Activated CD8-positive, alpha-beta memory T cell treated with anti-CD3 and anti-CD28 coated beads for 1 hour (primary cell): Measurements from ENCODE around the gene OTUD5.
A peak's percentile ranks its signal among the peaks of the same experiment; 100 is the strongest.
"Not testable (repeated sequence)": the region's sequence is repeated elsewhere in the genome, so short reads cannot be mapped to it uniquely, and the experiment has no call there.

ENCODE experiments used
- DNase-seq, 2 donors: peaks; one replicate each; pipeline ENCODE4 v3.0.0-alpha.2; 2020; ENCODE audit warnings: low read depth in 1 of 2; ENCODE audit errors: extremely low read depth in 1 of 2

The OTUD5 gene

GRCh38 chrX:48957477-48957826 is at the start of gene OTUD5:
Gene OTUD5 (minus strand): TSS chrX:48957607. CDS start chrX:48957570, 37 bp downstream.
- DNase-seq = peak; percentile 40 to 60

GRCh38 chrX:49003696-49004095 is 46.3 kb upstream of the OTUD5 start:
- no peak for DNase-seq

- peak; percentile 45 to 57 for DNase-seq
Observed at GRCh38 chrX:49002091-49002935, 44.9 kb upstream of the OTUD5 start, which contains the start of gene GRIPAP1. Gene GRIPAP1 (minus strand): TSS chrX:49002264. CDS start chrX:49002229, 35 bp downstream.

GRCh38 chrX:49001521-49002090 is 44.2 kb upstream of the OTUD5 start:
- peak; percentile 8 to 36 for DNase-seq

- DNase-seq = no peak
Observed at GRCh38 chrX:49000636-49001035, 43.2 kb upstream of the OTUD5 start.

GRCh38 chrX:48999030-48999429 is 41.6 kb upstream of the OTUD5 start:
- DNase-seq = no peak

- DNase-seq = no peak
Observed at GRCh38 chrX:48998391-48998790, 41.0 kb upstream of the OTUD5 start.

- no peak for DNase-seq
Observed at GRCh38 chrX:48997865-48998264, 40.5 kb upstream of the OTUD5 start.

- no peak for DNase-seq
Observed at GRCh38 chrX:48997455-48997854, 40.0 kb upstream of the OTUD5 start.

- no peak for DNase-seq
Observed at GRCh38 chrX:48996969-48997368, 39.6 kb upstream of the OTUD5 start.

GRCh38 chrX:48992341-48992740 is 34.9 kb upstream of the OTUD5 start:
- DNase-seq = no peak

- DNase-seq = no peak
Observed at GRCh38 chrX:48989483-48989882, 32.1 kb upstream of the OTUD5 start.

GRCh38 chrX:48983896-48984295 is 26.5 kb upstream of the OTUD5 start:
- no peak for DNase-seq

- no peak for DNase-seq
Observed at GRCh38 chrX:48983081-48983480, 25.7 kb upstream of the OTUD5 start.

- DNase-seq = no peak
Observed at GRCh38 chrX:48981178-48981577, 23.8 kb upstream of the OTUD5 start.

GRCh38 chrX:48980341-48980740 is 22.9 kb upstream of the OTUD5 start:
- DNase-seq = not testable (repeated sequence)

GRCh38 chrX:48978226-48978625 is 20.8 kb upstream of the OTUD5 start:
- DNase-seq = no peak

GRCh38 chrX:48976086-48976485 is 18.7 kb upstream of the OTUD5 start:
- no peak for DNase-seq

- no peak for DNase-seq
Observed at GRCh38 chrX:48975541-48975940, 18.1 kb upstream of the OTUD5 start.

GRCh38 chrX:48975041-48975440 is 17.6 kb upstream of the OTUD5 start:
- DNase-seq = no peak

- DNase-seq = no peak
Observed at GRCh38 chrX:48974574-48974973, 17.2 kb upstream of the OTUD5 start.

GRCh38 chrX:48974033-48974432 is 16.6 kb upstream of the OTUD5 start:
- no peak for DNase-seq
